A549 (cell line): ENCODE data around the gene PTPRJ. TPM values are rescaled to one million over a fixed set of nuclear protein-coding genes. Genes with fewer than 3 reads are reported as not detected.

Experiments
- ATAC-seq, 2 experiments: fragments of 200-7000 bp in 1 of 2; fragments of >200 bp in 1 of 2; cut with Nextera tagmentation in 1 of 2; cut with Tn5 transposase in 1 of 2; 3 replicates each; pipeline versions ENCODE4 v1.8.0 to v1.9.1; 2018 to 2020; ENCODE audit warnings: mild to moderate bottlenecking in 1 of 2, moderate library complexity in 1 of 2
- CTCF ChIA-PET: fragments of 300-600 bp; sonication (Branson Sonifier 250); formaldehyde crosslinking; extraction: SDS; loops from one replicate; lab custom pipeline; 2021; ENCODE audit warnings: antibody characterized with exemption, inconsistent platforms; lab: Yijun Ruan, JAX
- POLR2A ChIA-PET: fragments of 350-600 bp; formaldehyde crosslinking; extraction: SDS; loops from one replicate; lab custom pipeline; 2021; ENCODE audit warnings: antibody characterized with exemption, inconsistent platforms; lab: Yijun Ruan, JAX
- DNase-seq, 2 experiments: peaks; one replicate each; pipeline versions ENCODE4 v3.0.0 to v3.0.0-alpha.2; 2011 to 2016; ENCODE audit warnings: low read depth in 1 of 2, low spot score in 1 of 2
- FAIRE-seq: peaks from 2 replicates; lab custom pipeline; 2011; peaks lifted over from hg19 to GRCh38; lab: Jason Lieb, UNC
- H3K27ac ChIP-seq, 2 experiments: fragments of >200 bp; sonication (Bioruptor Twin); formaldehyde crosslinking; 3 replicates each; pipeline ENCODE4 v1.5.1; 2016 to 2017
- H3K4me1 ChIP-seq: fragments of >200 bp; sonication (Bioruptor Twin); formaldehyde crosslinking; 3 replicates; pipeline ENCODE4 v1.6.1; 2016
- H3K4me2 ChIP-seq: fragments of >200 bp; sonication (Bioruptor Twin); formaldehyde crosslinking; 3 replicates; pipeline ENCODE4 v1.6.1; 2016
- H3K4me3 ChIP-seq: fragments of >200 bp; sonication (Bioruptor Twin); formaldehyde crosslinking; 3 replicates; pipeline ENCODE4 v1.5.1; 2016
- H3K9me3 ChIP-seq: fragments of >200 bp; sonication (Bioruptor Twin); formaldehyde crosslinking; 3 replicates; pipeline ENCODE4 v1.6.1; 2016
- BHLHE40 ChIP-seq: IDR thresholded peaks from 2 replicates; pipeline ENCODE4 v1.6.1; 2012; ENCODE audit warnings: low read depth, low read length, inconsistent platforms
- CHD4 ChIP-seq: fragments of 200-600 bp; sonication (generic); IDR thresholded peaks from 2 replicates; pipeline ENCODE4 v1.6.1; 2016; ENCODE audit warnings: antibody characterized with exemption, mild to moderate bottlenecking, borderline replicate concordance
- EHMT2 ChIP-seq: fragments of 200-600 bp; sonication (generic); IDR thresholded peaks from 2 replicates; pipeline ENCODE4 v1.6.1; 2016; ENCODE audit warnings: antibody characterized with exemption, low read depth, mild to moderate bottlenecking, moderate library complexity
- FOSL2 ChIP-seq, 2 experiments: fragments of 450-650 bp in 1 of 2; fragments of >200 bp in 1 of 2; sonication (Bioruptor Twin) in 1 of 2; formaldehyde crosslinking; IDR thresholded peaks; 2 replicates each; pipeline versions ENCODE4 v1.5.0 to v1.6.1; 2016 to 2020; ENCODE audit warnings: mild to moderate bottlenecking in 1 of 2, moderate library complexity in 1 of 2
- GATA3 ChIP-seq: IDR thresholded peaks from 2 replicates; pipeline ENCODE4 v1.6.1; 2012; ENCODE audit warnings: borderline replicate concordance
- HOXB5 ChIP-seq: fragments of 250-450 bp; sonication (Bioruptor Pico); IDR thresholded peaks from 2 replicates; pipeline ENCODE4 v1.5.0; 2020; ENCODE audit warnings: mild to moderate bottlenecking, moderate library complexity
- MAFK ChIP-seq: fragments of 450-650 bp; IDR thresholded peaks from 2 replicates; pipeline ENCODE4 v1.6.1; 2014; ENCODE audit not compliant: partially characterized antibody
- MAZ ChIP-seq: fragments of 150-350 bp; IDR thresholded peaks from 2 replicates; pipeline ENCODE4 v1.6.1; 2014; ENCODE audit warnings: antibody characterized with exemption, low read depth, low read length, borderline replicate concordance
- NPAS2 ChIP-seq: fragments of 250-450 bp; sonication (Bioruptor Pico); IDR thresholded peaks from 2 replicates; pipeline ENCODE4 v1.8.0; 2022; ENCODE audit warnings: mild to moderate bottlenecking, moderate library complexity, borderline replicate concordance
- NR3C1 ChIP-seq: fragments of >200 bp; sonication (Bioruptor Twin); formaldehyde crosslinking; IDR thresholded peaks from 3 replicates; pipeline ENCODE4 v1.6.1; 2017
- POLR2A ChIP-seq: IDR thresholded peaks from 2 replicates; pipeline ENCODE4 v1.6.1; 2012; ENCODE audit warnings: mild to moderate bottlenecking, low read length
- RAD21 ChIP-seq, 2 experiments: fragments of >200 bp in 1 of 2; sonication (Bioruptor Twin) in 1 of 2; formaldehyde crosslinking in 1 of 2; IDR thresholded peaks in 1 of 2; conservative IDR thresholded peaks in 1 of 2; 2 replicates in 1 of 2; 3 replicates in 1 of 2; pipeline ENCODE4 v1.6.1; 2012 to 2018; ENCODE audit warnings: inconsistent platforms in 1 of 2
- RARB ChIP-seq: fragments of 250-450 bp; sonication (Bioruptor Pico); IDR thresholded peaks from 2 replicates; pipeline ENCODE4 v1.8.0; 2021; ENCODE audit warnings: mild to moderate bottlenecking, moderate library complexity
- RCOR1 ChIP-seq: fragments of 150-350 bp; IDR thresholded peaks from 2 replicates; pipeline ENCODE4 v1.6.1; 2014; ENCODE audit warnings: antibody characterized with exemption, low read length, low read depth
- REST ChIP-seq: fragments of 200-600 bp; sonication (generic); IDR thresholded peaks from 2 replicates; pipeline ENCODE4 v1.6.1; 2016; ENCODE audit warnings: antibody characterized with exemption, mild to moderate bottlenecking, moderate library complexity
- RNF2 ChIP-seq: fragments of 200-600 bp; sonication (generic); IDR thresholded peaks from 2 replicates; pipeline ENCODE4 v1.6.1; 2016; ENCODE audit warnings: low read depth, mild to moderate bottlenecking, antibody characterized with exemption, moderate library complexity, borderline replicate concordance
- SREBF2 ChIP-seq: fragments of 450-650 bp; IDR thresholded peaks from 2 replicates; pipeline ENCODE4 v1.6.1; 2014; ENCODE audit warnings: mild to moderate bottlenecking, moderate library complexity
- TFCP2L1 ChIP-seq: fragments of 250-450 bp; sonication (Bioruptor Pico); IDR thresholded peaks from 2 replicates; pipeline ENCODE4 v1.5.0; 2021; ENCODE audit warnings: mild to moderate bottlenecking
- ZFP36 ChIP-seq: fragments of 450-650 bp; IDR thresholded peaks from 2 replicates; pipeline ENCODE4 v1.6.1; 2014; ENCODE audit warnings: borderline replicate concordance; ENCODE audit not compliant: partially characterized antibody
- WGBS: methylation state at CpG from one replicate; pipeline ENCODE4 v1.1.6; 2017; ENCODE audit errors: missing lambda C conversion rate; 5-methylcytosine and 5-hydroxymethylcytosine counted together
- polyA plus RNA-seq, 4 experiments: library from polyadenylated mRNA; depleted of rRNA in 3 of 4; stranded (reverse); fragments of >200 nt; fragmentation: RNase III in 1 of 4; extraction: RNeasy Plus Mini Kit Qiagen cat#74134 plus additional on column Dnase treatment in 1 of 4; gene quantifications; 2 replicates in 3 of 4; 3 replicates in 1 of 4; pipeline ENCODE4 v1.2.3, GENCODE V29; 2011 to 2017
- TF ChIP-seq, protein P1 (sequence below): fragments of >200 bp; sonication (Bioruptor Twin); formaldehyde crosslinking; IDR thresholded peaks from 3 replicates; pipeline ENCODE4 v1.5.1; 2016
- TF ChIP-seq, protein P2 (sequence below): fragments of 450-650 bp; IDR thresholded peaks from 2 replicates; pipeline ENCODE4 v1.6.1; 2014; ENCODE audit warnings: antibody characterized with exemption

PTPRJ gene
- polyA plus RNA-seq, 2 of the 4 experiments (the other 2 are of a cell fraction): 30.3 to 50.5 TPM

DNA sequence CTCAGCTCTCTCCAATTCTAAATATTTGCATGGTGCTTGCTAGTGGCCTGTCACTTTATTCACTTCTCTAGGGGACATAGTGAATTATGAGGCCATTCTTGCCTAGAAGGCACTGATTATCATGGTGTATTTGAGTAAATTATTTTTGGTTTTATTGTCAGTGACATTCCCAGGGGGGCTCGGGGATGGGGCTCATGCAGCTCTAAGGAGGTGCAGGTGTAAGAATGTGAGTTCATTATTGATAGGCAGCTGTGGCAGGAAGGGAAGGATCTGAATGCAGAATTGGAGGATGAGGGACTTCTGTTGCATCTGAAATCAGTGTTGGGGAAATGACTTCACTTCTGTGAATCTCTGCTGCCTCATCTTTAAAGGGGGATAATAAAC lies 182.5 kb downstream of the PTPRJ start (continued):
- TF ChIP-seq REST (no peak), EHMT2 (no peak), POLR2A (no peak), HOXB5 (no peak)
- TF ChIP-seq, protein P1, sequence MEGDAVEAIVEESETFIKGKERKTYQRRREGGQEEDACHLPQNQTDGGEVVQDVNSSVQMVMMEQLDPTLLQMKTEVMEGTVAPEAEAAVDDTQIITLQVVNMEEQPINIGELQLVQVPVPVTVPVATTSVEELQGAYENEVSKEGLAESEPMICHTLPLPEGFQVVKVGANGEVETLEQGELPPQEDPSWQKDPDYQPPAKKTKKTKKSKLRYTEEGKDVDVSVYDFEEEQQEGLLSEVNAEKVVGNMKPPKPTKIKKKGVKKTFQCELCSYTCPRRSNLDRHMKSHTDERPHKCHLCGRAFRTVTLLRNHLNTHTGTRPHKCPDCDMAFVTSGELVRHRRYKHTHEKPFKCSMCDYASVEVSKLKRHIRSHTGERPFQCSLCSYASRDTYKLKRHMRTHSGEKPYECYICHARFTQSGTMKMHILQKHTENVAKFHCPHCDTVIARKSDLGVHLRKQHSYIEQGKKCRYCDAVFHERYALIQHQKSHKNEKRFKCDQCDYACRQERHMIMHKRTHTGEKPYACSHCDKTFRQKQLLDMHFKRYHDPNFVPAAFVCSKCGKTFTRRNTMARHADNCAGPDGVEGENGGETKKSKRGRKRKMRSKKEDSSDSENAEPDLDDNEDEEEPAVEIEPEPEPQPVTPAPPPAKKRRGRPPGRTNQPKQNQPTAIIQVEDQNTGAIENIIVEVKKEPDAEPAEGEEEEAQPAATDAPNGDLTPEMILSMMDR: no peak

DNA sequence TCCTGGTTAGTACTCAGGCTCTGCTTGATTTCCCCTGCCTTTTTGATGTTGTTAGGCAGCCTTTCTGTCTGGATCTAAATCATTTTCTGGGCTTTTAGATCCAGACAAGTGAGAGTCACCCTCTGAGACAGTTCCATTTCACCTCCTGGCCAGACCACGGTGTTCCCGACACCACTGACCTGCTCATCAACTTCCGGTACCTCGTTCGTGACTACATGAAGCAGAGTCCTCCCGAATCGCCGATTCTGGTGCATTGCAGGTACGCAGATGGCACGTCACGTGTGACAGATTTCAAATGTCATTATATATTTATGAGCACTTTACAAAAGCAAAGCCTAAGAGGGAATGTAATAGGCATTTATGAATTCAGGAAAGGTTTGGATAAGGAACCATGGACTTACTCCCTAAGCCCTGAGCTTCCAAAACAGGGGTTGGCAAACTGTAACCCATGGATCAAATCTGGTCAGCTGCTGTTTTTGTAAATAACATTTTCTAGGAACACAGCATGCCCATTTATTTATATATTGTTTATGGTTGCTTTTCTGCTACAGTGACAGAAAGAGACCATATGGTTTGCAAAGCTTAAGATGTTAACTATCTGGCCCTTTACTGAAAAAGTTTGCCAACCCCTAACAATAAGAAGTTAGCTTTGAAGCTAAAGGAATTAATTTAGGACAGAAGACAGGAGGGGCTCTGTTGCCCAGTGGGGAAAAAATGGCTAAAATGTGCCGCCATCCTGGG lies 183.2 kb downstream of the PTPRJ start:
- WGBS: 95% methylated on average over 12 of the region's 12 CpGs
- ATAC-seq (no peak), DNase-seq (no peak), FAIRE-seq (no peak)
- CTCF ChIA-PET: interaction anchor here (0.6 to 5.3 kb wide), 2 partner anchors 9 to 19 kb away, joined by 3 to 28 read pairs; no protein-coding TSS in a partner anchor
- no peaks in the 10 kb centered on the region for H3K9me3 ChIP-seq
- H3K4me2 ChIP-seq: no peak overlapping the region
- H3K27ac ChIP-seq: no peak overlapping the region
- TF ChIP-seq SREBF2 (no peak), BHLHE40 (no peak), MAFK (no peak), ZFP36 (no peak), TFCP2L1 (CRISPR knock-in tag) (no peak), RAD21 (conservative IDR thresholded peaks at IDR 0.05 in 1 of 2, IDR thresholded peaks at IDR 0.05 in 1 of 2) (no peak), RCOR1 (no peak), GATA3 (no peak), NR3C1 (no peak), POLR2A (no peak), RNF2 (no peak), NPAS2 (CRISPR knock-in tag) (no peak), CHD4 (no peak), MAZ (no peak), REST (no peak), FOSL2 (IDR thresholded peaks at IDR 0.05) (no peak), FOSL2 (CRISPR knock-in tag; IDR thresholded peaks at IDR 0.05) (no peak), RARB (CRISPR knock-in tag) (no peak)
- TF ChIP-seq, protein P2, sequence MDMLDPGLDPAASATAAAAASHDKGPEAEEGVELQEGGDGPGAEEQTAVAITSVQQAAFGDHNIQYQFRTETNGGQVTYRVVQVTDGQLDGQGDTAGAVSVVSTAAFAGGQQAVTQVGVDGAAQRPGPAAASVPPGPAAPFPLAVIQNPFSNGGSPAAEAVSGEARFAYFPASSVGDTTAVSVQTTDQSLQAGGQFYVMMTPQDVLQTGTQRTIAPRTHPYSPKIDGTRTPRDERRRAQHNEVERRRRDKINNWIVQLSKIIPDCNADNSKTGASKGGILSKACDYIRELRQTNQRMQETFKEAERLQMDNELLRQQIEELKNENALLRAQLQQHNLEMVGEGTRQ: no peak
- peaks cover 16% of the 10 kb centered on the region; the same call in 2 of the 3 replicates for H3K4me1 ChIP-seq
- POLR2A ChIA-PET: no interaction called here
- no peak overlapping the region for H3K4me3 ChIP-seq
